GM06990 (cell line): ENCODE results near the gene FBP1.

Source experiments
- DNase-seq: peaks from one replicate; pipeline ENCODE4 v3.0.0-alpha.2; 2011; ENCODE audit not compliant: insufficient read length; ENCODE audit errors: extremely low read depth
- H3K27me3 ChIP-seq: replicated peaks from 2 replicates; pipeline ENCODE4 v1.6.0; 2011; ENCODE audit warnings: low read length; ENCODE audit not compliant: control insufficient read depth, insufficient read depth
- H3K36me3 ChIP-seq: 2 replicates; pipeline ENCODE4 v1.5.1; 2011; ENCODE audit warnings: low read length; ENCODE audit not compliant: control insufficient read depth, insufficient read depth
- H3K4me3 ChIP-seq: replicated peaks from 2 replicates; pipeline ENCODE4 v1.5.1; 2011; ENCODE audit warnings: low read depth, mild to moderate bottlenecking, control low read depth, low read length
- CTCF ChIP-seq: IDR thresholded peaks from 2 replicates; pipeline ENCODE4 v1.5.1; 2011; ENCODE audit warnings: low read length, control low read depth, mild to moderate bottlenecking, inconsistent platforms; ENCODE audit not compliant: insufficient read depth, poor library complexity, severe bottlenecking

Gene FBP1

GRCh38 chr9:94655739-94656138 is 16.4 kb upstream of the FBP1 start:
- Histone ChIP-seq H3K27me3 (no peaks in the 10 kb centered on the region), H3K36me3 (no peaks in the 10 kb centered on the region), H3K4me3 (peak overlapping the region; percentile 51)
- DNase-seq, result no peak
- TF ChIP-seq CTCF, result no peak

DNA sequence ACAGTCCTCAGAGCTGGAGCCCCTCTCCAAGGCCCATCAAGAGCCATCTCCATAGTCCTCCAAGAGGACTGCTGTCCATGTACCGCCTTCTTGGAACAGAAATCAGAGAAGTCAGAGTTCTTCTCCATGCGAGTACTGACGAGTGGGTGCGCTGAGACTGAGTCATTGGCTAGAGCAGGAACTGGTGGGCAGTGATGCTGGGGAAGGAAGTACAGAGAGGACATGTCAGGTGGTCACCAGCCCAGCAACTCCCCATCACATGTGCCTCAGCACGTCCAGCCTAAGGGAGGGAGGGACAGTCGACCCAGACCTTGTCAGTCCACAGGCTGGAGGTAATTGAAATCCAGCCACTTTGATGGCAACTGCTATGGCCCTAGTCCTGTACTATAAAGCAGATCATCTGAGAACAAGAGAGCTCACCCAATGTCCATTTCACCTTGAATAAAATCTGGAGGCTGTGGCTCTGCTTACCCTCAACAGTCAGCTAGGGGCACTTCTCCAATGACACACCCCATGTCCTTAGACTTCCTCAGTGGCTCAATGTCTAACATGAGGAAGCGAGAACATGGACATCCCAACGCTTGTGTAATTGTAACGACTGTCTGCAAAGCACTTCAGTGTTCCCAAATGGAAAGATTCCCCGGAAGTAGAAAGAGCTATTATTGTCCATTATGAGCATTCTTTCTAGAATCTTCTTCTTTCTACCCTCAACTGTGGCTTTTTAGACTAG is 15.0 kb upstream of the FBP1 start:
- H3K27me3 ChIP-seq, result no peaks in the 10 kb centered on the region
- no peak for TF ChIP-seq CTCF
- no peak for DNase-seq
- H3K36me3 ChIP-seq, result no peaks in the 10 kb centered on the region
- H3K4me3 ChIP-seq, result no peak overlapping the region

- H3K36me3 ChIP-seq, result no peaks in the 10 kb centered on the region
- no peak overlapping the region for H3K4me3 ChIP-seq
- no peak for DNase-seq
- no peak for TF ChIP-seq CTCF
- H3K27me3 ChIP-seq, result no peaks in the 10 kb centered on the region; the same call in 1 of the 2 replicates
Observed at GRCh38 chr9:94650949-94651348, 11.6 kb upstream of the FBP1 start.

- Histone ChIP-seq H3K27me3 (no peaks in the 10 kb centered on the region; the same call in 1 of the 2 replicates), H3K36me3 (no peaks in the 10 kb centered on the region), H3K4me3 (no peak overlapping the region)
- no peak for DNase-seq
- no peak for TF ChIP-seq CTCF
Observed at GRCh38 chr9:94649100-94649819, 9.9 kb upstream of the FBP1 start.

- no peak overlapping the region for H3K4me3 ChIP-seq
- no peaks in the 10 kb centered on the region; the same call in 1 of the 2 replicates for H3K27me3 ChIP-seq
- no peaks in the 10 kb centered on the region for H3K36me3 ChIP-seq
- no peak for DNase-seq
- TF ChIP-seq CTCF, result no peak
Observed at GRCh38 chr9:94648185-94648584, 8.9 kb upstream of the FBP1 start.
